Spleen (tissue), 11 donors: ENCODE data around the gene MYPOP. TPM values are rescaled to one million over a fixed set of nuclear protein-coding genes. Genes with fewer than 3 reads are reported as not detected.

Experiments
- DNase-seq: peaks from one replicate; pipeline ENCODE4 v3.0.0-alpha.2; 2020
- H3K27ac ChIP-seq, 8 donors: fragments of 200-600 bp; sonication (generic) in 7 of 8; 1 replicate in 4 of 8; 2 replicates in 4 of 8; pipeline versions ENCODE4 v1.5.0 to v1.8.0; 2016 to 2021; ENCODE audit warnings: inconsistent platforms in 4 of 8, mild to moderate bottlenecking in 4 of 8, moderate library complexity in 1 of 8
- H3K27me3 ChIP-seq, 7 donors: fragments of 200-600 bp; sonication (generic) in 6 of 7; replicated peaks in 1 of 7; 1 replicate in 4 of 7; 2 replicates in 3 of 7; pipeline versions ENCODE4 v1.5.0 to v1.8.0; 2016 to 2021; ENCODE audit warnings: inconsistent platforms in 3 of 7, mild to moderate bottlenecking in 1 of 7
- H3K36me3 ChIP-seq, 6 donors: fragments of 200-600 bp; sonication (generic) in 5 of 6; 1 replicate in 4 of 6; 2 replicates in 2 of 6; pipeline versions ENCODE4 v1.5.0 to v1.8.0; 2016 to 2021; ENCODE audit warnings: inconsistent platforms in 2 of 6
- H3K4me1 ChIP-seq, 6 donors: fragments of 200-600 bp; sonication (generic) in 5 of 6; 1 replicate in 3 of 6; 2 replicates in 3 of 6; pipeline versions ENCODE4 v1.5.0 to v1.8.0; 2016 to 2021; ENCODE audit warnings: inconsistent platforms in 3 of 6
- H3K4me3 ChIP-seq, 8 donors: fragments of 200-600 bp; sonication (generic) in 7 of 8; 1 replicate in 4 of 8; 2 replicates in 4 of 8; pipeline versions ENCODE4 v1.5.0 to v1.8.0; 2016 to 2021; ENCODE audit warnings: inconsistent platforms in 4 of 8, mild to moderate bottlenecking in 4 of 8, moderate library complexity in 2 of 8
- H3K9me3 ChIP-seq, 8 donors: fragments of 200-600 bp; sonication (generic) in 7 of 8; 1 replicate in 4 of 8; 2 replicates in 4 of 8; pipeline versions ENCODE4 v1.5.0 to v1.8.0; 2016 to 2021; ENCODE audit warnings: inconsistent platforms in 4 of 8
- CTCF ChIP-seq, 11 experiments: fragments of 200-600 bp in 7 of 11; fragments of 450-650 bp in 4 of 11; sonication (generic) in 4 of 11; IDR thresholded peaks in 8 of 11; conservative IDR thresholded peaks in 3 of 11; 1 replicate in 7 of 11; 2 replicates in 4 of 11; pipeline versions ENCODE4 v1.4.0 to v1.8.0; 2016 to 2021; ENCODE audit warnings: antibody characterized with exemption in 11 of 11, inconsistent platforms in 4 of 11, mild to moderate bottlenecking in 1 of 11
- POLR2A ChIP-seq, 3 donors: fragments of 450-650 bp; IDR thresholded peaks; one replicate each; pipeline ENCODE4 v1.5.1; 2017; ENCODE audit warnings: antibody characterized with exemption in 3 of 3, mild to moderate bottlenecking in 1 of 3
- POLR2AphosphoS5 ChIP-seq, 3 donors: sonication (generic); formaldehyde crosslinking; IDR thresholded peaks; one replicate each; pipeline ENCODE4 v1.5.1; 2017; ENCODE audit warnings: antibody characterized with exemption in 3 of 3
- WGBS, 5 donors: extraction: QIAGEN DNeasy Blood & Tissue Kit in 3 of 5; methylation state at CpG; one replicate each; pipeline versions ENCODE4 v1.1.5 to v1.1.7; 2013 to 2018; 5-methylcytosine and 5-hydroxymethylcytosine counted together
- intact Hi-C: fragments of 100-400 bp; cut with DNase I; formaldehyde crosslinking; loops from one replicate; pipeline ENCODE4 v1.15.0; 2023; ENCODE audit warnings: low total_unique reads
- polyA plus RNA-seq, 3 donors: library from polyadenylated mRNA; stranded (reverse); fragments of 200-250 nt; gene quantifications; one replicate each; pipeline ENCODE4 v1.2.1, GENCODE V29; 2013
- total RNA-seq, 7 donors: library from RNA; depleted of rRNA in 3 of 7; stranded (reverse); fragments of >200 nt in 3 of 7; fragmentation: NEBNext Ultra II Directional in 4 of 7; extraction: Animal tissue kit (Norgen Biotek cat#: 25700) in 4 of 7; gene quantifications; one replicate each; pipeline versions ENCODE4 v1.1.0 to v1.2.1, GENCODE V29; 2016 to 2021
- donor health status: healthy with polysubstance abuse.
- donor health status: DM: no; HTN: no; CAD: no; lungs with moderate emphysema.
- donor health status: DM: no; HTN: no; CAD: no.
- donor health status: Bipolar disorder and iron deficiency.
- donor health status: healthy.
- donor health status: DM: no; HTN: no; CAD: no.
- donor health status: DM: yes; HTN: yes; CAD: no.

MYPOP gene
- total and polyA plus RNA-seq, 10 donors: 5.1 to 13.2 (median 9.5) TPM

GRCh38 chr19:45884682-45885555 lies 17.5 kb downstream of the MYPOP start:
- peaks cover 0 to 21% (median 9%) of the 10 kb centered on the region in 6 donors for H3K36me3 ChIP-seq
- peak overlapping the region; percentile 73 to 93 (median 77) for H3K4me3 ChIP-seq
- H3K27me3 ChIP-seq: peaks cover 0 to 4% (median 0%) of the 10 kb centered on the region in 7 donors
- intact Hi-C loops: no loop called here
- H3K4me1 ChIP-seq: peaks cover 25 to 52% (median 43%) of the 10 kb centered on the region in 6 donors
- 66 to 92% (median 71%) methylated on average over 27 to 72 of the region's 72 CpGs for WGBS, 5 donors
- TF ChIP-seq POLR2A (IDR thresholded peaks at IDR 0.05): no peak
- no peak for TF ChIP-seq POLR2AphosphoS5 (IDR thresholded peaks at IDR 0.05)
- TF ChIP-seq CTCF (IDR thresholded peaks at IDR 0.05 in 8 of 11, conservative IDR thresholded peaks at IDR 0.05 in 3 of 11): no peak
- H3K27ac ChIP-seq: peak overlapping the region; percentile 79 to 95 (median 92)
- DNase-seq: peak; percentile 85
- no peaks in the 10 kb centered on the region for H3K9me3 ChIP-seq

GRCh38 chr19:45883881-45884681 lies 18.3 kb downstream of the MYPOP start:
- Histone ChIP-seq H3K27ac (no peak overlapping the region), H3K4me3 (peak overlapping the region in 3 of 8 donors; percentile 74 to 76 (median 75)), H3K9me3 (no peaks in the 10 kb centered on the region), H3K4me1 (peaks cover 25 to 52% (median 43%) of the 10 kb centered on the region in 6 donors), H3K36me3 (peaks cover 0 to 18% (median 9%) of the 10 kb centered on the region in 6 donors), H3K27me3 (peaks cover 0 to 13% (median 0%) of the 10 kb centered on the region in 7 donors)
- TF ChIP-seq POLR2A (IDR thresholded peaks at IDR 0.05) (no peak), POLR2AphosphoS5 (IDR thresholded peaks at IDR 0.05) (no peak), CTCF (IDR thresholded peaks at IDR 0.05 in 8 of 11, conservative IDR thresholded peaks at IDR 0.05 in 3 of 11) (no peak)
- intact Hi-C loops: no loop called here
- DNase-seq: peak; percentile 82
- 87 to 95% (median 92%) methylated on average over 17 to 57 of the region's 57 CpGs for WGBS, 5 donors

- peaks cover 0 to 18% (median 9%) of the 10 kb centered on the region in 6 donors for H3K36me3 ChIP-seq
- intact Hi-C loops: no loop called here
- no peaks in the 10 kb centered on the region for H3K9me3 ChIP-seq
- H3K4me3 ChIP-seq: peak overlapping the region in 4 of 8 donors; percentile 20 to 75 (median 52)
- H3K4me1 ChIP-seq: peaks cover 25 to 52% (median 43%) of the 10 kb centered on the region in 6 donors
- no peak for DNase-seq
- H3K27ac ChIP-seq: no peak overlapping the region
- H3K27me3 ChIP-seq: peaks cover 0 to 15% (median 0%) of the 10 kb centered on the region in 7 donors
- TF ChIP-seq CTCF (IDR thresholded peaks at IDR 0.05 in 8 of 11, conservative IDR thresholded peaks at IDR 0.05 in 3 of 11) (peak in 6 of 11 experiments; percentile 13 to 70 (median 53)), POLR2A (IDR thresholded peaks at IDR 0.05) (no peak)
- WGBS, 5 donors: 15 to 36% (median 23%) methylated on average over 5 of the region's 5 CpGs
Observed at GRCh38 chr19:45883586-45883880, 18.9 kb downstream of the MYPOP start.
